HepG2 (cell line): Measurements from ENCODE around the gene ELANE. TPM values are rescaled to one million over a fixed set of nuclear protein-coding genes. Genes with fewer than 3 reads are reported as not detected.

Experiments used
- ATAC-seq: fragments of 200-7000 bp; cut with Tn5 transposase; 3 replicates; pipeline ENCODE4 v1.9.1; 2020; ENCODE audit warnings: mild to moderate bottlenecking, moderate library complexity
- BruUV-seq: library from RNA; stranded (reverse); fragments of 400-500 nt; replicated peaks from 2 replicates; lab custom pipeline; 2021; lab: Mats Ljungman, UMichigan
- CTCF ChIA-PET: fragments of 300-600 bp; formaldehyde crosslinking; extraction: SDS; loops from one replicate; lab custom pipeline; 2021; ENCODE audit warnings: low total read pairs, inconsistent platforms, low intra/inter-chr PET ratio; lab: Yijun Ruan, JAX
- POLR2A ChIA-PET: fragments of 350-600 bp; sonication (Branson Sonifier 250); formaldehyde crosslinking; loops from one replicate; lab custom pipeline; 2020; ENCODE audit warnings: antibody characterized with exemption, inconsistent platforms; lab: Yijun Ruan, JAX
- DNase-seq: peaks from one replicate; pipeline ENCODE4 v3.0.0-alpha.2; 2015; ENCODE audit warnings: low spot score
- FAIRE-seq: peaks from 3 replicates; lab custom pipeline; 2011; peaks lifted over from hg19 to GRCh38; lab: Jason Lieb, UNC
- H2AFZ ChIP-seq: one replicate; pipeline ENCODE4 v1.6.1; 2011; ENCODE audit warnings: low read length, inconsistent platforms
- H3K27ac ChIP-seq: fragments of 300-600 bp; 3 replicates; pipeline ENCODE4 v1.8.0; 2011; ENCODE audit warnings: mixed run types, mild to moderate bottlenecking, mixed read lengths, low read length, inconsistent platforms; ENCODE audit not compliant: insufficient read depth; ENCODE audit errors: extremely low read length
- H3K27me3 ChIP-seq, 2 experiments: fragments of 200-600 bp in 1 of 2; 2 replicates in 1 of 2; 3 replicates in 1 of 2; pipeline versions ENCODE4 v1.6.0 to v1.8.0; 2011; ENCODE audit warnings: low read length in 2 of 2, mild to moderate bottlenecking in 2 of 2, moderate library complexity in 2 of 2, inconsistent platforms in 1 of 2; ENCODE audit not compliant: insufficient read depth in 2 of 2, control insufficient read depth in 1 of 2
- H3K36me3 ChIP-seq, 2 experiments: fragments of 200-600 bp in 1 of 2; replicated peaks in 1 of 2; 2 replicates in 1 of 2; 3 replicates in 1 of 2; pipeline versions ENCODE4 v1.5.1 to v1.8.0; 2011; ENCODE audit warnings: low read length in 2 of 2, inconsistent platforms in 1 of 2; ENCODE audit not compliant: insufficient read depth in 2 of 2, control insufficient read depth in 1 of 2
- H3K4me1 ChIP-seq: 2 replicates; pipeline ENCODE4 v1.5.1; 2012; ENCODE audit warnings: low read length, inconsistent platforms; ENCODE audit not compliant: insufficient read depth
- H3K4me2 ChIP-seq: 2 replicates; pipeline ENCODE4 v1.6.0; 2011; ENCODE audit warnings: low read depth, low read length, inconsistent platforms
- H3K4me3 ChIP-seq, 3 experiments: fragments of 200-600 bp in 1 of 3; sonication (generic), shearing (Covaris generic) in 1 of 3; replicated peaks in 1 of 3; 2 replicates each; pipeline ENCODE4 v1.5.1; 2011 to 2016; ENCODE audit warnings: low read length in 3 of 3, inconsistent platforms in 2 of 3, low read depth in 2 of 3, mild to moderate bottlenecking in 2 of 3, control low read depth in 1 of 3, mixed read lengths in 1 of 3; ENCODE audit not compliant: insufficient read depth in 1 of 3
- H3K79me2 ChIP-seq: one replicate; pipeline ENCODE4 v1.6.1; 2011; ENCODE audit warnings: low read length, inconsistent platforms; ENCODE audit not compliant: insufficient read depth
- H3K9ac ChIP-seq: 2 replicates; pipeline ENCODE4 v1.6.0; 2011; ENCODE audit warnings: mild to moderate bottlenecking, low read depth, low read length, inconsistent platforms; ENCODE audit not compliant: insufficient read depth
- H3K9me3 ChIP-seq: 2 replicates; pipeline ENCODE4 v1.5.1; 2012; ENCODE audit warnings: mild to moderate bottlenecking, low read length
- H4K20me1 ChIP-seq: 2 replicates; pipeline ENCODE4 v1.6.0; 2011; ENCODE audit warnings: inconsistent platforms, mild to moderate bottlenecking, low read length, moderate library complexity; ENCODE audit not compliant: insufficient read depth
- AGO2 ChIP-seq: fragments of 200-400 bp; formaldehyde crosslinking; optimal IDR thresholded peaks from 2 replicates; pipeline ENCODE3; 2017; ENCODE audit warnings: mild to moderate bottlenecking, low read depth, low read length, moderate library complexity
- HOXA3 ChIP-seq: sonication (generic); formaldehyde crosslinking; IDR thresholded peaks from 2 replicates; pipeline ENCODE4 v1.5.0; 2020; ENCODE audit warnings: missing genetic modification reagents
- MAF1 ChIP-seq: sonication (generic); formaldehyde crosslinking; IDR thresholded peaks from 2 replicates; pipeline ENCODE4 v1.5.0; 2020; ENCODE audit warnings: missing genetic modification reagents, borderline replicate concordance
- SP4 ChIP-seq: sonication (generic); formaldehyde crosslinking; IDR thresholded peaks from 2 replicates; pipeline ENCODE4 v1.8.1; 2023; ENCODE audit warnings: mild to moderate bottlenecking, missing genetic modification reagents
- TGIF2 ChIP-seq: IDR thresholded peaks from 2 replicates; pipeline ENCODE4 v1.6.1; 2016; ENCODE audit warnings: control low read depth, missing compliant biosample characterization
- ZBTB38 ChIP-seq: sonication (generic); formaldehyde crosslinking; IDR thresholded peaks from 2 replicates; pipeline ENCODE4 v1.5.1; 2020; ENCODE audit warnings: mild to moderate bottlenecking, missing genetic modification reagents
- ZBTB7B ChIP-seq: sonication (generic); formaldehyde crosslinking; IDR thresholded peaks from 2 replicates; pipeline ENCODE4 v1.4.0; 2020; ENCODE audit warnings: missing genetic modification reagents
- WGBS: methylation state at CpG from one replicate; pipeline ENCODE4 v1.1.6; 2017; ENCODE audit warnings: low lambda C conversion rate; 5-methylcytosine and 5-hydroxymethylcytosine counted together
- in situ Hi-C: cut with HindIII; loops from 2 replicates; pipeline ENCODE4 v1.10.0; 2017; ENCODE audit warnings: low pct_unique_long_range_greater_than_20kb; ENCODE audit not compliant: extremely low pct_ligation_motif_present
- intact Hi-C: fragments of 100-400 bp; cut with micrococcal nuclease; formaldehyde crosslinking; loops from one replicate; pipeline ENCODE4 v1.10.0; 2022; ENCODE audit not compliant: unreplicated experiment
- polyA plus RNA-seq, 8 experiments: library from polyadenylated mRNA; depleted of rRNA in 3 of 8; stranded (reverse) in 7 of 8; unstranded in 1 of 8; fragments of >200 nt; fragmentation: Illumina TruSeq in 4 of 8; extraction: Trizol in 4 of 8; gene quantifications; 2 replicates each; pipeline versions ENCODE4 v1.2.1 to v1.2.3, GENCODE V29; 2011 to 2016; ENCODE audit warnings: low read depth in 4 of 8, missing spikeins in 1 of 8, mixed read lengths in 1 of 8; ENCODE audit not compliant: insufficient read depth in 1 of 8
- total RNA-seq, 5 experiments: library from RNA; depleted of rRNA; stranded (reverse); fragments of >200 nt; fragmentation: Illumina TruSeq; extraction: Trizol; gene quantifications; 2 replicates each; pipeline ENCODE4 v1.2.3, GENCODE V29; 2016; ENCODE audit warnings: low read depth in 1 of 5
- TF ChIP-seq, protein P1 (sequence below): sonication (generic); formaldehyde crosslinking; IDR thresholded peaks from 2 replicates; pipeline ENCODE4 v1.8.1; 2022; ENCODE audit warnings: low read depth, mild to moderate bottlenecking, missing genetic modification reagents
- TF ChIP-seq, protein P2 (sequence below): sonication (generic); formaldehyde crosslinking; IDR thresholded peaks from 2 replicates; pipeline ENCODE4 v1.8.0; 2022; ENCODE audit warnings: missing genetic modification reagents, mild to moderate bottlenecking, moderate library complexity, borderline replicate concordance
- TF ChIP-seq, protein P3 (sequence below): sonication (generic); formaldehyde crosslinking; IDR thresholded peaks from 2 replicates; pipeline ENCODE4 v1.5.0; 2020; ENCODE audit warnings: mild to moderate bottlenecking, missing genetic modification reagents

ELANE gene
- total and polyA plus RNA-seq, 2 of the 13 experiments (the other 11 are each of a cell fraction or from before 2014, with no cell fraction given) = not detected

DNA sequence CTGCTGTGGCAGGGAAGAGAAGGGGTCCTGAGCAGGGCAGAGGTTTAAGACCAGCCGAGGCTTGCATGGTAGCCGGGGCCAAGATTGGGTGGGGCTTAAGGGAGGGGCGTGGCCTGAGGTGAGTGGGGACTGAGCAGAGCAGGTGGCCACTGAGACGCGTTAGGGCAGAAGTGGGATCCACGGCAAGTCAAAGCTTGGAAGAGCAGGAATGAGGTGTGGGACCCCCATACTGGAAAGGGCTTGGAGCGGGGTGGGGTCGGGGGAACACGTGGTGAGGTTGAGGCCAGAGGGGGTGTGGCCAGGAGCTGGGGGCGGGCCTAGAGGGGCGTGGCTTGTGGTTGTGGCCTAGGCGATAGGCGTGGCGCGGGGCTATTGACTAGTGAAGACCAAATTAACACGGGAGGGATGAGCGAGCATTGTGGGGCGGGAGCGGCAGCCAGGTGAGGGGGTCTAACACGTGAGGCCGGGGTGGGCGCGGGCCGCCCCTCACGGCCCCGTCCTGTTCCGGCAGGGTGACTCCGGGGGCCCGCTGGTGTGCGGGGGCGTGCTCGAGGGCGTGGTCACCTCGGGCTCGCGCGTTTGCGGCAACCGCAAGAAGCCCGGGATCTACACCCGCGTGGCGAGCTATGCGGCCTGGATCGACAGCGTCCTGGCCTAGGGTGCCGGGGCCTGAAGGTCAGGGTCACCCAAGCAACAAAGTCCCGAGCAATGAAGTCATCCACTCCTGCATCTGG is 10.6 kb downstream of the ELANE start:
- Histone ChIP-seq H2AFZ (no peak overlapping the region), H4K20me1 (no peaks in the 10 kb centered on the region), H3K27ac (no peak overlapping the region), H3K9me3 (no peaks in the 10 kb centered on the region), H3K4me2 (no peak overlapping the region), H3K4me3 (no peak overlapping the region), H3K4me1 (peaks cover 19% of the 10 kb centered on the region), H3K36me3 (0 out of 5 replicates have a peak, but pooled peaks cover 0 to 3% of the 10 kb centered on the region in 2 experiments), H3K27me3 (no peaks in the 10 kb centered on the region), H3K9ac (no peak overlapping the region), H3K79me2 (no peaks in the 10 kb centered on the region)
- ATAC-seq (peak; percentile 10; the same call in 1 of the 3 replicates), FAIRE-seq (no peak), DNase-seq (no peak)
- intact Hi-C loops (loop anchor here (2.0 kb wide), 1 partner anchor 54 kb away; the partner anchor contains the start of gene KISS1R), in situ Hi-C loops (loop anchor here (5.0 to 10.0 kb wide), 2 partner anchors 55 to 122 kb away; partner anchors contain the start of genes KISS1R and WDR18)
- CTCF ChIA-PET = no interaction called here
- POLR2A ChIA-PET = interaction anchor here (1.0 kb wide), 1 partner anchor 39 kb away, joined by 3 read pairs; no protein-coding TSS in a partner anchor
- 88% methylated on average over 36 of the region's 48 CpGs for WGBS
- BruUV-seq = no TSS peak
- TF ChIP-seq MAF1 (CRISPR knock-in tag) (no peak), ZBTB38 (0 out of 2 replicates have a peak, but pooled peaks have one; percentile 46), SP4 (CRISPR knock-in tag) (0 out of 2 replicates have a peak, but pooled peaks have one; percentile 59), AGO2 (peak; percentile 59), ZBTB7B (no peak), TGIF2 (no peak), HOXA3 (CRISPR knock-in tag) (peak; percentile 37; the same call in 1 of the 2 replicates)
- TF ChIP-seq, protein P1, sequence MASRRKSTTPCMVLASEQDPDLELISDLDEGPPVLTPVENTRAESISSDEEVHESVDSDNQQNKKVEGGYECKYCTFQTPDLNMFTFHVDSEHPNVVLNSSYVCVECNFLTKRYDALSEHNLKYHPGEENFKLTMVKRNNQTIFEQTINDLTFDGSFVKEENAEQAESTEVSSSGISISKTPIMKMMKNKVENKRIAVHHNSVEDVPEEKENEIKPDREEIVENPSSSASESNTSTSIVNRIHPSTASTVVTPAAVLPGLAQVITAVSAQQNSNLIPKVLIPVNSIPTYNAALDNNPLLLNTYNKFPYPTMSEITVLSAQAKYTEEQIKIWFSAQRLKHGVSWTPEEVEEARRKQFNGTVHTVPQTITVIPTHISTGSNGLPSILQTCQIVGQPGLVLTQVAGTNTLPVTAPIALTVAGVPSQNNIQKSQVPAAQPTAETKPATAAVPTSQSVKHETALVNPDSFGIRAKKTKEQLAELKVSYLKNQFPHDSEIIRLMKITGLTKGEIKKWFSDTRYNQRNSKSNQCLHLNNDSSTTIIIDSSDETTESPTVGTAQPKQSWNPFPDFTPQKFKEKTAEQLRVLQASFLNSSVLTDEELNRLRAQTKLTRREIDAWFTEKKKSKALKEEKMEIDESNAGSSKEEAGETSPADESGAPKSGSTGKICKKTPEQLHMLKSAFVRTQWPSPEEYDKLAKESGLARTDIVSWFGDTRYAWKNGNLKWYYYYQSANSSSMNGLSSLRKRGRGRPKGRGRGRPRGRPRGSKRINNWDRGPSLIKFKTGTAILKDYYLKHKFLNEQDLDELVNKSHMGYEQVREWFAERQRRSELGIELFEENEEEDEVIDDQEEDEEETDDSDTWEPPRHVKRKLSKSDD (CRISPR knock-in tag) = no peak
- TF ChIP-seq, protein P2, sequence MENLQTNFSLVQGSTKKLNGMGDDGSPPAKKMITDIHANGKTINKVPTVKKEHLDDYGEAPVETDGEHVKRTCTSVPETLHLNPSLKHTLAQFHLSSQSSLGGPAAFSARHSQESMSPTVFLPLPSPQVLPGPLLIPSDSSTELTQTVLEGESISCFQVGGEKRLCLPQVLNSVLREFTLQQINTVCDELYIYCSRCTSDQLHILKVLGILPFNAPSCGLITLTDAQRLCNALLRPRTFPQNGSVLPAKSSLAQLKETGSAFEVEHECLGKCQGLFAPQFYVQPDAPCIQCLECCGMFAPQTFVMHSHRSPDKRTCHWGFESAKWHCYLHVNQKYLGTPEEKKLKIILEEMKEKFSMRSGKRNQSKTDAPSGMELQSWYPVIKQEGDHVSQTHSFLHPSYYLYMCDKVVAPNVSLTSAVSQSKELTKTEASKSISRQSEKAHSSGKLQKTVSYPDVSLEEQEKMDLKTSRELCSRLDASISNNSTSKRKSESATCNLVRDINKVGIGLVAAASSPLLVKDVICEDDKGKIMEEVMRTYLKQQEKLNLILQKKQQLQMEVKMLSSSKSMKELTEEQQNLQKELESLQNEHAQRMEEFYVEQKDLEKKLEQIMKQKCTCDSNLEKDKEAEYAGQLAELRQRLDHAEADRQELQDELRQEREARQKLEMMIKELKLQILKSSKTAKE = no peak
- TF ChIP-seq, protein P3, sequence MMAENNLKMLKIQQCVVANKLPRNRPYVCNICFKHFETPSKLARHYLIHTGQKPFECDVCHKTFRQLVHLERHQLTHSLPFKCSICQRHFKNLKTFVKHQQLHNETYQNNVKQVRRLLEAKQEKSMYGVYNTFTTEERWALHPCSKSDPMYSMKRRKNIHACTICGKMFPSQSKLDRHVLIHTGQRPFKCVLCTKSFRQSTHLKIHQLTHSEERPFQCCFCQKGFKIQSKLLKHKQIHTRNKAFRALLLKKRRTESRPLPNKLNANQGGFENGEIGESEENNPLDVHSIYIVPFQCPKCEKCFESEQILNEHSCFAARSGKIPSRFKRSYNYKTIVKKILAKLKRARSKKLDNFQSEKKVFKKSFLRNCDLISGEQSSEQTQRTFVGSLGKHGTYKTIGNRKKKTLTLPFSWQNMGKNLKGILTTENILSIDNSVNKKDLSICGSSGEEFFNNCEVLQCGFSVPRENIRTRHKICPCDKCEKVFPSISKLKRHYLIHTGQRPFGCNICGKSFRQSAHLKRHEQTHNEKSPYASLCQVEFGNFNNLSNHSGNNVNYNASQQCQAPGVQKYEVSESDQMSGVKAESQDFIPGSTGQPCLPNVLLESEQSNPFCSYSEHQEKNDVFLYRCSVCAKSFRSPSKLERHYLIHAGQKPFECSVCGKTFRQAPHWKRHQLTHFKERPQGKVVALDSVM = no peak
